Measurements from ENCODE around the gene OR8K3. TPM values are rescaled to one million over a fixed set of nuclear protein-coding genes. Genes with fewer than 3 reads are reported as not detected.

The OR8K3 gene
- total and polyA plus RNA-seq, 2 experiments from 2014 or later, result not detected

Other genes starting within 250 kb of the OR8K3 start
- not detected in 2 replicates for gene OR8I2, start 221.8 kb upstream of the OR8K3 start, total RNA-seq
- not detected in 2 replicates for gene OR8I2, start 221.8 kb upstream of the OR8K3 start, polyA plus RNA-seq
- gene OR8H2, start 211.5 kb upstream of the OR8K3 start, total RNA-seq, result not detected in 2 replicates
- gene OR8H2, start 211.5 kb upstream of the OR8K3 start, polyA plus RNA-seq, result not detected in 2 replicates
- gene OR8H3, start 192.8 kb upstream of the OR8K3 start, total RNA-seq, result not detected in 2 replicates
- not detected in 2 replicates for gene OR8H3, start 192.8 kb upstream of the OR8K3 start, polyA plus RNA-seq
- not detected in 2 replicates for gene OR8J3, start 174.9 kb upstream of the OR8K3 start, total RNA-seq
- not detected in 2 replicates for gene OR8J3, start 174.9 kb upstream of the OR8K3 start, polyA plus RNA-seq
- gene OR8K5, start 154.8 kb upstream of the OR8K3 start, total RNA-seq, result not detected in 2 replicates
- not detected in 2 replicates for gene OR8K5, start 154.8 kb upstream of the OR8K3 start, polyA plus RNA-seq
- not detected in 2 replicates for gene OR5J2, start 138.5 kb upstream of the OR8K3 start, total RNA-seq
- gene OR5J2, start 138.5 kb upstream of the OR8K3 start, polyA plus RNA-seq, result not detected in 2 replicates
- not detected in 2 replicates for gene OR5T2, start 80.9 kb upstream of the OR8K3 start, total RNA-seq
- gene OR5T2, start 80.9 kb upstream of the OR8K3 start, polyA plus RNA-seq, result not detected in 2 replicates
- not detected in 2 replicates for gene OR5T3, start 62.9 kb upstream of the OR8K3 start, total RNA-seq
- gene OR5T3, start 62.9 kb upstream of the OR8K3 start, polyA plus RNA-seq, result not detected in 2 replicates
- not detected in 2 replicates for gene OR5T1, start 41.0 kb upstream of the OR8K3 start, total RNA-seq
- gene OR5T1, start 41.0 kb upstream of the OR8K3 start, polyA plus RNA-seq, result not detected in 2 replicates
- not detected in 2 replicates for gene OR8H1, start 22.9 kb upstream of the OR8K3 start, total RNA-seq
- gene OR8H1, start 22.9 kb upstream of the OR8K3 start, polyA plus RNA-seq, result not detected in 2 replicates
- not detected in 2 replicates for gene OR8K1, start 30.9 kb downstream of the OR8K3 start, total RNA-seq
- gene OR8K1, start 30.9 kb downstream of the OR8K3 start, polyA plus RNA-seq, result not detected in 2 replicates
- gene OR8J1, start 39.1 kb downstream of the OR8K3 start, total RNA-seq, result not detected in 2 replicates
- not detected in 2 replicates for gene OR8J1, start 39.1 kb downstream of the OR8K3 start, polyA plus RNA-seq
- gene OR8U1, start 60.5 kb downstream of the OR8K3 start, total RNA-seq, result not detected in 2 replicates
- gene OR8U1, start 60.5 kb downstream of the OR8K3 start, polyA plus RNA-seq, result not detected in 2 replicates
- not detected in 2 replicates for gene OR5AL1, start 97.6 kb downstream of the OR8K3 start, total RNA-seq
- gene OR5AL1, start 97.6 kb downstream of the OR8K3 start, polyA plus RNA-seq, result not detected in 2 replicates
- not detected in 2 replicates for gene OR5M3, start 158.2 kb downstream of the OR8K3 start, total RNA-seq
- not detected in 2 replicates for gene OR5M3, start 158.2 kb downstream of the OR8K3 start, polyA plus RNA-seq
- gene OR5M8, start 176.2 kb downstream of the OR8K3 start, total RNA-seq, result not detected in 2 replicates
- gene OR5M8, start 176.2 kb downstream of the OR8K3 start, polyA plus RNA-seq, result not detected in 2 replicates
- not detected in 2 replicates for gene OR5M11, start 228.1 kb downstream of the OR8K3 start, total RNA-seq
- gene OR5M11, start 228.1 kb downstream of the OR8K3 start, polyA plus RNA-seq, result not detected in 2 replicates

Data from hepatocyte (in vitro differentiated cells).